GM12864 (cell line): ENCODE results near the gene DTX3.
"Not testable (repeated sequence)": the region's sequence is repeated elsewhere in the genome, so short reads cannot be mapped to it uniquely, and the experiment has no call there.

Experiments
- DNase-seq: peaks from one replicate; pipeline ENCODE4 v3.0.0-alpha.2; 2011; ENCODE audit warnings: low read depth
- H3K4me3 ChIP-seq: 2 replicates; pipeline ENCODE4 v1.5.1; 2011; ENCODE audit warnings: mild to moderate bottlenecking, low read depth, low read length, control low read depth
- TF ChIP-seq, protein P1 (sequence below): IDR thresholded peaks from 2 replicates; pipeline ENCODE4 v1.5.1; 2011; ENCODE audit warnings: low read depth, mild to moderate bottlenecking, moderate library complexity, low read length, control low read depth, inconsistent platforms; ENCODE audit errors: missing control alignments

Gene DTX3

DNA sequence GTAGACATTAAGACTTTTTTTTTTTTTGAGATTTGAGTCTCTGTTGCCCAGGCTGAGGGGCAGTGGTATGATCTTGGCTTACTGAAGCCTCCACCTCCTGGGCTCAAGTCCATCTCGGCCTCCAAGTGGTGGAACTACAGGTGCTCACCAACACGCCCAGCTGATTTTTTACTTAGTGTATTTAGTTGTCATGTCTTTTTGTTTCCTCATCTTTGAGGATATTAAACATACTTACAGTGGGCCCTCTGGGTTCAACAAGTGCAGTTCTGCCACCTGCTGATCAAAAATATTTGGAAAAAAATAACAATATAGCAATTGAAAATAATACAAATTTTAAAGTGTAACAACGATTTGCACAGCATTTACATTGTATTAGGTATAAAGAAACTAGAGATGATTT, 32.7 kb downstream of the DTX3 start:
- H3K4me3 ChIP-seq = no peak overlapping the region
- DNase-seq = no peak
- TF ChIP-seq, protein P1, sequence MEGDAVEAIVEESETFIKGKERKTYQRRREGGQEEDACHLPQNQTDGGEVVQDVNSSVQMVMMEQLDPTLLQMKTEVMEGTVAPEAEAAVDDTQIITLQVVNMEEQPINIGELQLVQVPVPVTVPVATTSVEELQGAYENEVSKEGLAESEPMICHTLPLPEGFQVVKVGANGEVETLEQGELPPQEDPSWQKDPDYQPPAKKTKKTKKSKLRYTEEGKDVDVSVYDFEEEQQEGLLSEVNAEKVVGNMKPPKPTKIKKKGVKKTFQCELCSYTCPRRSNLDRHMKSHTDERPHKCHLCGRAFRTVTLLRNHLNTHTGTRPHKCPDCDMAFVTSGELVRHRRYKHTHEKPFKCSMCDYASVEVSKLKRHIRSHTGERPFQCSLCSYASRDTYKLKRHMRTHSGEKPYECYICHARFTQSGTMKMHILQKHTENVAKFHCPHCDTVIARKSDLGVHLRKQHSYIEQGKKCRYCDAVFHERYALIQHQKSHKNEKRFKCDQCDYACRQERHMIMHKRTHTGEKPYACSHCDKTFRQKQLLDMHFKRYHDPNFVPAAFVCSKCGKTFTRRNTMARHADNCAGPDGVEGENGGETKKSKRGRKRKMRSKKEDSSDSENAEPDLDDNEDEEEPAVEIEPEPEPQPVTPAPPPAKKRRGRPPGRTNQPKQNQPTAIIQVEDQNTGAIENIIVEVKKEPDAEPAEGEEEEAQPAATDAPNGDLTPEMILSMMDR = no peak

DNA sequence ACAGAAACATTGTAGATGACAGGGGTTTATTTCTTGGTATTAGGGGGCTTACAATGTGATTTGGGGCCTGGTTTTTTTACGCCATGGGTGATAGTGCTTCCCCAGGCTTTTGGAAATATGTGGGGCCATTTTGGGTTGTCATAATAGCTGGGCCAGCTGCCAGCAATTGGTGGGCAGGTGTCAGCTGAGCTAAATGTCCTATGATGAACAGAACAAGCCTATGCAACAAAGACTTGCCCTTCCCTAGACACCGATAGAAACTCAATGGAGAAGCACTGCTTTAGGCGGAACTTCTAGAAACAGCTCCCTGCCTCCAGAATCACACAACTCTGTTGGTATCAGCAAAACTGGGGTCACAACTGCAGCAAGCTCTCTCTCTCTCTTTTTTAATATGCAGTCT, 33.5 kb downstream of the DTX3 start:
- DNase-seq = no peak
- no peak overlapping the region for H3K4me3 ChIP-seq
- TF ChIP-seq, protein P1 = no peak

DNA sequence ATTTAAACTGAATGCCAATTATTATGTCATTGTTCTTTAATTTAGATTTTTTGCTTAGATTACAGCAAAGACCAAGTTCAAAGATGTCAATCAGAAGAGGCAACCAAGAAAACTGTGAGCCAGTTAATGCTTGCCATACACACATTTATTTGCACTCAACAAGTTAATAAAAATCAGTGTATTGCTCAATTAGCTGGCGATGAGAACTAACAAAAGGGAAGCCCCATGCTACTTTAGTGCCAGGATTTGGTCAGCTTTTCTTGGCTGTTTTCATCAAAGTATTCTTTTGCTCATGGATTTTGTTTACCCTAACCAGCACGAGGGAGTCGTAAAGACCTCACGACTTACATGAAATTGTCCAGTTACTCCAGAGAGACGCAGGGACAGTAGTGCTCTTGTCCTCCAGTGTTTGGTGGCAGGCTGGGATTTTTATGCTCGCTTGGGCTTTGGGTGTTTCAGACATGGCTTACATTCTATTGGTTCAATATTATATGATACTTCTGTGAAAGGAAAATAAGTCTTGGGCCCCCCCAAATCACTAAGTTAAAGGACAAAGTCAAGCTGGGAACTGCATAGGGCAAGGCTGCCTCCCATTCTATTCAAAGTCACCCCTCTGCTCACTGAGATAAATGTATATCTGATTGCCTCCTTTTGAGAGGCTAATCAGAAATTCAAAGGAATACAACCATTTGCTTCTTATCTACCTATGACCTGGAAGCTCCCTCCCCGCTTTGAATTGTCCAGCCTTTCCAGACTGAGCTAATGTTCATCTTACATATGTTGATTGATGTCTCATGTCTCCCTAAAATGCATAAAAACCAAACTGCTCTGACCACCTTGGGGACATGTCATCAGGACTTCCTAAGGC, 35.8 kb downstream of the DTX3 start:
- TF ChIP-seq, protein P1 = no peak

DNA sequence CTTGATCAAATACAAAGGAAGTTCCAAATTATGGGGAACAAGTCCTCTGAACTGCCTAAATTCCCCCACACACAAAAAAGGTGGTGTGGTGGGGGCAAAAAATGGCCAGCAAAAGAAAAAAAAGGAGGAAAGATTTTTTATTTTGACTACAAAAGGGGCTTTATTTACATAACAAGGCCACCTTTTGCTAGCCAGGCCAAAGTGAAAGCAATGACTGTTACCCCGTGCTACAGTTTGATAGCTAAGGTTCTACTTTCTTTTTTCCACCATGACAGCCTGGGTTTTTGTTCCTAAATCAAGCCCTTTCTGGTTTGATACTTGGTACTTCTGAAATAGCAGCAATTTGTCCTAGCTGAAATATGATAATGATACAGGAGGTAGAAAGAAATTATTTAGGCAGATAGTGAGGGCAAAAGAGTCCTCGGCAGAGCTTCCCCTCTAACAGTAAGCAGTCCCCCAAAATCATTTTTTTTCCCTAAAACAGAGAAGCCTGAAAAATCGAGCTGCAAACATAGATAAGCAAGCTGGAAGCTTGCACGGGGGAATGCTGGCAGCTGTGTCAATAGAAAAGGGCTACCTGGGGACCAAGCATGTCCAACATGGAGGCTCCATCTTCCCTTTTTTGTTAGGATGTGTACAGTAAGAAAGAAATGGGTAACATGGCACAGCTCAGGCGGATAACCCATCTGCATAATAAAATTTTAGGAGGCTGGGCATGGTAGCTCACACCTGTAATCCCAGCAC, 37.2 kb downstream of the DTX3 start:
- TF ChIP-seq, protein P1 = no peak
- no peak overlapping the region for H3K4me3 ChIP-seq
- DNase-seq = no peak

More for the DNA sequence above, 35.8 kb downstream of the DTX3 start:
- DNase-seq = no peak
- no peak overlapping the region for H3K4me3 ChIP-seq

DNA sequence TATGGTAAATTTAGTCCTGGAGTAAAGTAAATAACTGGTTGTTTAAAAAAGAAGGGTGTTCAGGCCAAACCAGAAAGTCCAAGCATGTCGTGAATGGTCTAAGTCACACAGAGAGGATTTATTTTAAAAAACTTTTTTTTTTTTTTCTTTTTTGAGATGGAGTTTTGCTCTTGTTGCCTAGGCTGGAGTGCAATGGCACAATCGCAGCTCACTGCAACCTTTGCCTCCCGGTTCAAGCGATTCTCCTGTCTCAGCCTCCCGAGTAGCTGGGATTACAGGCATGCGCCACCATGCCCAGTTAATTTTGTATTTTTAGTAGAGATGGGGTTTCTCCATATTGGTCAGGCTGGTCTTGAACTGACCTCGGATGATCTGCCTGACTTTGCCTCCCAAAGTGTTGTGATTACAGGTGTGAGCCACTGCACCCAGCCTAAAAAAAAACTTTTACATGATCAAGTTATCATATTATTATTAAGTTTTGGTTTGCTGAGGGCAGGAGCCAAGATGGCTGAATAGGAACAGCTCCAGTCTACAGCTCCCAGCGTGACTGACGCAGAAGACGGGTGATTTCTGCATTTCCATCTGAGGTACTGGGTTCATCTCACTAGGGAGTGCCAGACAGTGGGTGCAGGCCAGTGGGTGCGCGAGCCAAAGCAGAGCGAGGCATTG, 41.5 kb downstream of the DTX3 start:
- not testable (repeated sequence) for DNase-seq

DNA sequence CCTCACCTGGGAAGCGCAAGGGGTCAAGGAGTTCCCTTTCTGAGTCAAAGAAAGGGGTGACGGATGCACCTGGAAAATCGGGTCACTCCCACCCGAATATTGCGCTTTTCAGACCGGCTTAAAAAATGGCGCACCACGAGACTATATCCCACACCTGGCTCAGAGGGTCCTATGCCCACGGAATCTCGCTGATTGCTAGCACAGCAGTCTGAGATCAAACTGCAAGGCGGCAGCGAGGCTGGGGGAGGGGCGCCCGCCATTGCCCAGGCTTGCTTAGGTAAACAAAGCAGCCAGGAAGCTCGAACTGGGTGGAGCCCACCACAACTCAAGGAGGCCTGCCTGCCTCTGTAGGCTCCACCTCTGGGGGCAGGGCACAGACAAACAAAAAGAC, 42.0 kb downstream of the DTX3 start:
- DNase-seq, H3K4me3 ChIP-seq: not testable (repeated sequence)

More for the DNA sequence above, 41.5 kb downstream of the DTX3 start:
- H3K4me3 ChIP-seq = not testable (repeated sequence)

DNA sequence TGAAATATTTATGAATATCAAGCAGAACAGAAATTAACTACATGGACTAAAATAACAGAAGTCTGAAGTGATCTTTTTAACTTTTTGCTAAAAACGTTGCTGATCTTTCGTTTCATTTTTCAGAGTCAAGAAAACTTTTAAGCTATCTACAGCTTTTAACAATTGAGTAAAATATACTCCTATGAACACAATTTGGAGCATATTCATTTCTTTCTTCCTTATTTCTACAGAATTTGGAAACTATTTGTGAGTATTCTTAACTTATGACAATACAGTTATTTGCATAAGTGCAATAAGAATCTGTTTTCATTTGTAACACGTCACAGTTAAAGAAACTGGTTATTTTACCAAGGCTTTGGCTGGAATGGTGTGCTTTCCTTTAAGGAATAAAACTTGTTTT, 49.4 kb downstream of the DTX3 start:
- H3K4me3 ChIP-seq = no peak overlapping the region
- DNase-seq = no peak
- TF ChIP-seq, protein P1 = no peak
